Measurements from ENCODE around the gene PSD2. TPM values are rescaled to one million over a fixed set of nuclear protein-coding genes. Genes with fewer than 3 reads are reported as not detected.
A peak's percentile ranks its signal among the peaks of the same experiment; 100 is the strongest.

Gene PSD2
- total RNA-seq, 1 donor from 2014 or later = not detected

GRCh38 chr5:139772089-139772791 lies 23.4 kb upstream of the PSD2 start:
- TF ChIP-seq CTCF (conservative IDR thresholded peaks at IDR 0.05; ENCODE audit: low read depth, low read length) = no peak
- DNase-seq (ENCODE audit: low read depth) = no peak
- H3K4me3 ChIP-seq (ENCODE audit: low read depth, low read length) = no peak overlapping the region

GRCh38 chr5:139772927-139773690 lies 22.5 kb upstream of the PSD2 start:
- DNase-seq (ENCODE audit: low read depth) = no peak
- H3K4me3 ChIP-seq (ENCODE audit: low read depth, low read length) = no peak overlapping the region
- no peak for TF ChIP-seq CTCF (conservative IDR thresholded peaks at IDR 0.05; ENCODE audit: low read depth, low read length)

GRCh38 chr5:139774980-139775661 lies 20.5 kb upstream of the PSD2 start:
- no peak overlapping the region for H3K4me3 ChIP-seq (ENCODE audit: low read depth, low read length)
- peak; percentile 82 for TF ChIP-seq CTCF (conservative IDR thresholded peaks at IDR 0.05; ENCODE audit: low read depth, low read length)
- no peak for DNase-seq (ENCODE audit: low read depth)

- H3K4me3 ChIP-seq (ENCODE audit: low read depth, low read length) = no peak overlapping the region
- no peak for DNase-seq (ENCODE audit: low read depth)
- no peak for TF ChIP-seq CTCF (conservative IDR thresholded peaks at IDR 0.05; ENCODE audit: low read depth, low read length)
Measured at GRCh38 chr5:139775872-139776271, 19.7 kb upstream of the PSD2 start.

DNA sequence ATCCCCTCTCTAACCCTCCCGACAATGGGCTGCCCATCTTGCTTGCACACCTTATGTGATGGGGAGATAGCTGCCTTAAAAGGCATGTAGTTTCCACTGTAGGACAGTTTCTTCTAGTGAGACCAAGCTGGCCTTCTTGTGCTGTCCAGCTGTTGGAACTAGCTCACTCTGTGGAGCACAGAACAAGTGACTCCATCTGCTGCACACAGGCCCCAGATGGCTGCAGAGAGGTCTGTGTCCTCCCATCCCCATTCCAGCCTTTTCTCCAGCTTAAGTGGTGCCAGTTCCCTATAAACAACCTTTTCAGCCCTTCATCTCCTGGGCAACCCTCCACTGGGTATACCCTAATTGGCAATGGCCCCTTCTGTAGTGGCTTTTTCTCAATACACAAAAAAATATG lies 18.7 kb upstream of the PSD2 start:
- no peak overlapping the region for H3K4me3 ChIP-seq (ENCODE audit: low read depth, low read length)
- no peak for TF ChIP-seq CTCF (conservative IDR thresholded peaks at IDR 0.05; ENCODE audit: low read depth, low read length)
- no peak for DNase-seq (ENCODE audit: low read depth)

DNA sequence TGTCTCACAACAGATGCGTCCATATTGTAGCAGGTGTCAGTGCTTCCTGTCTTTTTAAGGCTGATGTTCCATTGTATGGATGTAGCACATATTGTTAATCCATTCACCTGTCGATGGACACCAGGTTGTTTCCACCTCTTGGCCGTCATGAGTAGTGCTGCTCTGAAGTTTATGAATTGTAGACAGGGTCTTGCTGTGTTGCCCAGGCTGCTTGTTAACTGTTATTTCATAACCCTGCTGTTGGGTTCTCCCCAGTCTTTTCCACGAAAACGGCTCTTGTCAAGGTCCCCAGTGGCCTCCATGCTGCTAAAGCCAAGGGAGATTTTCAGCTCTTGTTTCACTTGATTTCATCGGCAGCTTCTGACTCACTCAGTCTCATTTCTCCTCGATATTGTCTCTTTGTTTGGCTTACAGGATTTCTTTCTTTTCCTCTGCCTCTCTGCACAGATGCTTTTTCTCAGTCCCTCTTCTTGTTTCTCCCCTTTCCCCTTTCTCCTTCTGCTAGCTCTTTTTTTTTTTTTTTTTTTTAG lies 12.1 kb upstream of the PSD2 start:
- no peak overlapping the region for H3K4me3 ChIP-seq (ENCODE audit: low read depth, low read length)
- no peak for DNase-seq (ENCODE audit: low read depth)
- TF ChIP-seq CTCF (conservative IDR thresholded peaks at IDR 0.05; ENCODE audit: low read depth, low read length) = no peak
